ENCODE measurements around the gene COLGALT1. TPM values are rescaled to one million over a fixed set of nuclear protein-coding genes. Genes with fewer than 3 reads are reported as not detected.
A peak's percentile ranks its signal among the peaks of the same experiment; 100 is the strongest.

Gene COLGALT1
- total and polyA plus RNA-seq, 9 of the 15 experiments (the other 6 are each of a cell fraction or from before 2014, with no cell fraction given): 4.9 to 119 (median 82.6) TPM

DNA sequence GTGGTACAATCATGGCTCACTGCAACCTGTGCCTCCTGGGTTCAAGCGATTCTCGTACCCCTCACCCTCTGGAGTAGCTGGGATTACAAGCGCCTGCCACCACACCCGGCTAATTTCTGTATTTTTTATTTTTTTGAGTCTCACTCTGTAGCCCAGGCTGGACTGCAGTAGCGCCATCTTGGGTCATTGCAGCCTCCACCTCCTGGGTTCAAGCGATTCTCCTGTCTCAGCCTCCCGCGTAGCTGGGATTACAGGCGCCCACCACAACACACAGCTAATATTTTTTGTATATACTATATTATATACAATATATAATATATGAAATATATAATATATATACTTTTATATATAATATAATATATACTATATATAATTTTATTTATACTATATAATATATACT is 52.5 kb downstream of the COLGALT1 start:
- ChIA-PET POLR2A (interaction anchor here (0.6 to 1.5 kb wide), 2 partner anchors 9 to 248 kb away, joined by 4 to 6 read pairs; no protein-coding TSS in a partner anchor), CTCF (ENCODE audit: low intra/inter-chr PET ratio) (no interaction called here)
- TF ChIP-seq ZBTB7A (IDR thresholded peaks at IDR 0.05; ENCODE audit: borderline replicate concordance, control insufficient read depth, low read depth, low read length): no peak
- TF ChIP-seq, protein P1, sequence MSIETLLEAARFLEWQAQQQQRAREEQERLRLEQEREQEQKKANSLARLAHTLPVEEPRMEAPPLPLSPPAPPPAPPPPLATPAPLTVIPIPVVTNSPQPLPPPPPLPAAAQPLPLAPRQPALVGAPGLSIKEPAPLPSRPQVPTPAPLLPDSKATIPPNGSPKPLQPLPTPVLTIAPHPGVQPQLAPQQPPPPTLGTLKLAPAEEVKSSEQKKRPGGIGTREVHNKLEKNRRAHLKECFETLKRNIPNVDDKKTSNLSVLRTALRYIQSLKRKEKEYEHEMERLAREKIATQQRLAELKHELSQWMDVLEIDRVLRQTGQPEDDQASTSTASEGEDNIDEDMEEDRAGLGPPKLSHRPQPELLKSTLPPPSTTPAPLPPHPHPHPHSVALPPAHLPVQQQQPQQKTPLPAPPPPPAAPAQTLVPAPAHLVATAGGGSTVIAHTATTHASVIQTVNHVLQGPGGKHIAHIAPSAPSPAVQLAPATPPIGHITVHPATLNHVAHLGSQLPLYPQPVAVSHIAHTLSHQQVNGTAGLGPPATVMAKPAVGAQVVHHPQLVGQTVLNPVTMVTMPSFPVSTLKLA (conservative IDR thresholded peaks at IDR 0.05): no peak
- TF ChIP-seq, protein P2, sequence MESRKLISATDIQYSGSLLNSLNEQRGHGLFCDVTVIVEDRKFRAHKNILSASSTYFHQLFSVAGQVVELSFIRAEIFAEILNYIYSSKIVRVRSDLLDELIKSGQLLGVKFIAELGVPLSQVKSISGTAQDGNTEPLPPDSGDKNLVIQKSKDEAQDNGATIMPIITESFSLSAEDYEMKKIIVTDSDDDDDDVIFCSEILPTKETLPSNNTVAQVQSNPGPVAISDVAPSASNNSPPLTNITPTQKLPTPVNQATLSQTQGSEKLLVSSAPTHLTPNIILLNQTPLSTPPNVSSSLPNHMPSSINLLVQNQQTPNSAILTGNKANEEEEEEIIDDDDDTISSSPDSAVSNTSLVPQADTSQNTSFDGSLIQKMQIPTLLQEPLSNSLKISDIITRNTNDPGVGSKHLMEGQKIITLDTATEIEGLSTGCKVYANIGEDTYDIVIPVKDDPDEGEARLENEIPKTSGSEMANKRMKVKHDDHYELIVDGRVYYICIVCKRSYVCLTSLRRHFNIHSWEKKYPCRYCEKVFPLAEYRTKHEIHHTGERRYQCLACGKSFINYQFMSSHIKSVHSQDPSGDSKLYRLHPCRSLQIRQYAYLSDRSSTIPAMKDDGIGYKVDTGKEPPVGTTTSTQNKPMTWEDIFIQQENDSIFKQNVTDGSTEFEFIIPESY (CRISPR knock-in tag; IDR thresholded peaks at IDR 0.05): peak; percentile 58; the same call in 1 of the 2 replicates
- 0 out of 2 replicates have a peak, but pooled peaks have one; percentile 10 for TF ChIP-seq BCOR (IDR thresholded peaks at IDR 0.05)
- TF ChIP-seq, protein P3, sequence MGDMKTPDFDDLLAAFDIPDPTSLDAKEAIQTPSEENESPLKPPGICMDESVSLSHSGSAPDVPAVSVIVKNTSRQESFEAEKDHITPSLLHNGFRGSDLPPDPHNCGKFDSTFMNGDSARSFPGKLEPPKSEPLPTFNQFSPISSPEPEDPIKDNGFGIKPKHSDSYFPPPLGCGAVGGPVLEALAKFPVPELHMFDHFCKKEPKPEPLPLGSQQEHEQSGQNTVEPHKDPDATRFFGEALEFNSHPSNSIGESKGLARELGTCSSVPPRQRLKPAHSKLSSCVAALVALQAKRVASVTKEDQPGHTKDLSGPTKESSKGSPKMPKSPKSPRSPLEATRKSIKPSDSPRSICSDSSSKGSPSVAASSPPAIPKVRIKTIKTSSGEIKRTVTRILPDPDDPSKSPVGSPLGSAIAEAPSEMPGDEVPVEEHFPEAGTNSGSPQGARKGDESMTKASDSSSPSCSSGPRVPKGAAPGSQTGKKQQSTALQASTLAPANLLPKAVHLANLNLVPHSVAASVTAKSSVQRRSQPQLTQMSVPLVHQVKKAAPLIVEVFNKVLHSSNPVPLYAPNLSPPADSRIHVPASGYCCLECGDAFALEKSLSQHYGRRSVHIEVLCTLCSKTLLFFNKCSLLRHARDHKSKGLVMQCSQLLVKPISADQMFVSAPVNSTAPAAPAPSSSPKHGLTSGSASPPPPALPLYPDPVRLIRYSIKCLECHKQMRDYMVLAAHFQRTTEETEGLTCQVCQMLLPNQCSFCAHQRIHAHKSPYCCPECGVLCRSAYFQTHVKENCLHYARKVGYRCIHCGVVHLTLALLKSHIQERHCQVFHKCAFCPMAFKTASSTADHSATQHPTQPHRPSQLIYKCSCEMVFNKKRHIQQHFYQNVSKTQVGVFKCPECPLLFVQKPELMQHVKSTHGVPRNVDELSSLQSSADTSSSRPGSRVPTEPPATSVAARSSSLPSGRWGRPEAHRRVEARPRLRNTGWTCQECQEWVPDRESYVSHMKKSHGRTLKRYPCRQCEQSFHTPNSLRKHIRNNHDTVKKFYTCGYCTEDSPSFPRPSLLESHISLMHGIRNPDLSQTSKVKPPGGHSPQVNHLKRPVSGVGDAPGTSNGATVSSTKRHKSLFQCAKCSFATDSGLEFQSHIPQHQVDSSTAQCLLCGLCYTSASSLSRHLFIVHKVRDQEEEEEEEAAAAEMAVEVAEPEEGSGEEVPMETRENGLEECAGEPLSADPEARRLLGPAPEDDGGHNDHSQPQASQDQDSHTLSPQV (IDR thresholded peaks at IDR 0.05): no peak
- TF ChIP-seq KDM1A (IDR thresholded peaks at IDR 0.05): no peak
- Histone ChIP-seq H3K36me3 (ENCODE audit: control insufficient read depth, insufficient read depth, low read length) (no peaks in the 10 kb centered on the region), H3K79me2 (ENCODE audit: control insufficient read depth, insufficient read depth, low read length) (no peaks in the 10 kb centered on the region), H3K4me2 (ENCODE audit: insufficient read depth, low read length) (no peak overlapping the region), H3K4me1 (replicated peaks in 1 of 2; ENCODE audit: control insufficient read depth in 2 of 2, insufficient read depth in 2 of 2, low read length in 2 of 2) (peaks cover 6 to 59% of the 10 kb centered on the region in 2 experiments; a peak in 4 of 5 replicates), H3K4me3 (no peak overlapping the region), H3K27me3 (ENCODE audit: control insufficient read depth in 2 of 2, insufficient read depth in 2 of 2, low read length in 2 of 2) (no peaks in the 10 kb centered on the region), H3K27ac (ENCODE audit: extremely low read depth, low read depth, low read length) (no peak overlapping the region), H3K9me3 (replicated peaks; ENCODE audit: control insufficient read depth, insufficient read depth, low read depth, low read length) (no peaks in the 10 kb centered on the region), H2AFZ (ENCODE audit: low read depth, low read length) (no peak overlapping the region), H3K9ac (ENCODE audit: insufficient read depth in 1 of 2, low read depth in 2 of 2, low read length in 2 of 2) (no peak overlapping the region), H3K9me1 (ENCODE audit: control insufficient read depth, insufficient read depth, low read length) (peaks cover 5% of the 10 kb centered on the region), H4K20me1 (replicated peaks; ENCODE audit: control insufficient read depth, insufficient read depth, low read length) (no peaks in the 10 kb centered on the region)
- DNase-seq (ENCODE audit: extremely low read depth in 1 of 4, low spot score in 3 of 4) (no peak), FAIRE-seq (no peak), ATAC-seq (no peak)
- in situ Hi-C loops (cut with MboI) (no loop called here), intact Hi-C loops (cut with micrococcal nuclease) (no loop called here)
- BruUV-seq (replicated peaks): no TSS peak
- WGBS (ENCODE audit: insufficient coverage, low coverage, missing lambda C conversion rate): 95% methylated on average over 9 of the region's 9 CpGs

Data from K562 (cell line).